ENCODE measurements around the gene ADORA1.

The ADORA1 gene

DNA sequence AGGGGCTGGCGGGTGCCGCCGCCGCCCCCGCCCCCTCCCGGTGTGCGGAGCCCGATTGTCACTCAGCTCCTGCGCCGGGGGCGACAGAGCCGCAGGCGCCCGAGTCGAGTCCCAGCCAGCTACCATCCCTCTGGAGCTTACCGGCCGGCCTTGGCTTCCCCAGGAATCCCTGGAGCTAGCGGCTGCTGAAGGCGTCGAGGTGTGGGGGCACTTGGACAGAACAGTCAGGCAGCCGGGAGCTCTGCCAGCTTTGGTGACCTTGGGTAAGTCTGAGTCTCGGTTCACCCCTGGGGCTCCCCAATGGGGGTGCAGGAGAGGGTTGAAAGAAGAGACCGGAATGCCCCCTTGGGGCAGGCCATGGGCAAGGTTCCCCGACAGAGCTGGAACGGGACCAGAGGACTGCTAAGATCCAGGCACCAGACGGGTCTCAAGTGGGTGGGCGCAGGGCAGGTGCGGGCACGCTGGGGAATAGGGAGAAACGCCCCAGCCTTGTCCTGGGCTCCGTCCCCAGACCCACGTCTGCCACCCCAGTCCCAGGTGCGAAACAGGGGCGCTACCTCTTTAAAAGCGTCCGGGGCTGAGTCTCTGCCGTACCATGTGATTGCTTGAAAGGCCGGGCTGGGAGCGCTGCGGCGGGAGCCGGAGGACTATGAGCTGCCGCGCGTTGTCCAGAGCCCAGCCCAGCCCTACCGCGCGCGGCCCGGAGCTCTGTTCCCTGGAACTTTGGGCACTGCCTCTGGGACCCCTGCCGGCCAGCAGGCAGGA, at the start of gene ADORA1:
Gene ADORA1 (plus strand): TSS at position 61 of the 765 bp plus-strand sequence. CDS start 1,116 bp downstream, outside the sequence.
- no peak for DNase-seq

DNA sequence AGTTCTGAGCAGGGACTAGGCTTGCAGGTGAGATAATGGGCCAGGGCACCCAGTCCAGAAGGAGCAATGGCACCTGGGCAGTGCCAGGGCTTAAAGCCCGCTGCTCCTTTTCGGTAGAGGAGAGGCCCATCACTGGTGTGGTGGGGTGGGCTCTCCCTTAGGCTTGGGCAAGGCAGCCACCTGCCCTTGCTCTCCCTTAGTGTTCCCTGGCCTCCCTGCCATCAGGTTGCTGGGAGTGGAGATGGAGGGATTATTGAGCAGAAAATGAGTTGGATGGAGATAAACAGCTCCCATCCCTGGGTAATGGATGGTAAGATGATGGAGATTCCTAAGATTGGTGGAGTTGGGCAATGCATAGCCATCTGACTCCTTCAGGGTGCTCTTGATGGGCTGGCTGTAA, 49.6 kb upstream of the ADORA1 start:
- DNase-seq = no peak

DNA sequence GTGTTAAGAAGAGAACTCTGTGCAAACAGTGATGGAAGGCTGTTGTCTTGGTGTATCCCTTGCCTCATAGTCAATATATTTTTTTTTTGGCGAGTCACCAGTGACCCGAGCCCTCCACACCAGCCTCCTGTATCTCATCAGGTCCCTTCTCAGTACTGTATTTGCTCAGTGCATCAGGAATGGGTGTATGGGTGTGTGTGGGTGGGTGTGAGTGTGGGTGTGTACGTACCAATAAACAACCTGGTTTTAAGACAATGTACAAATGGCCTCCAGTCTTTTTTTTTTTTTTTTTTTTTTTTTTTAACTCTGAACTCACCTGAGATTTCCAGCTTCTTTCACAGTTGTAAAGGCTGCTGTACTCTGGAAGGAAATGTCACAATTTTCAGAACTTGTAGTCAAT, 49.0 kb upstream of the ADORA1 start:
- no peak for DNase-seq

DNA sequence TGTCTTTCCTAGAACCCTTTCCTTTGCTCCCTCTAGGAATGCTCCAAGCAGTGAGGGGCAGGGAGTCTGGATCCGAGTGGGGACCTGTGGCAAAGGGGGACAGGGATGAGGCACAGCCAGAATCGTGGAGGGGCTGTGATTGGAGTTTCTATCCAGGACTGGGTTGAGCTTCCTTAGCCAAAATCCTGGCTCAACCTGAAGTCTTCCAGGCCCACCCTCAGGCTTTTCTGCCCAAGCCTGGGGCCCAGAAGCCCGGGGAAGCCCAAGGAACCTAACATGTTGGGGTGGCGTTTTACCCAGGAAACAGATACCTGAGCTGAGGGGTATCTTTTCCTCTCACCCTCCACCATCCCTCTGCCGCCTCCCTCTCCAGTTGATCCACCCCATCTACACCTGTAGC, 47.1 kb upstream of the ADORA1 start:
- DNase-seq = no peak

GRCh38 chr1:203081465-203082230, 45.9 kb upstream of the ADORA1 start:
- no peak for DNase-seq

GRCh38 chr1:203082231-203082505, 45.4 kb upstream of the ADORA1 start:
- DNase-seq = no peak

DNA sequence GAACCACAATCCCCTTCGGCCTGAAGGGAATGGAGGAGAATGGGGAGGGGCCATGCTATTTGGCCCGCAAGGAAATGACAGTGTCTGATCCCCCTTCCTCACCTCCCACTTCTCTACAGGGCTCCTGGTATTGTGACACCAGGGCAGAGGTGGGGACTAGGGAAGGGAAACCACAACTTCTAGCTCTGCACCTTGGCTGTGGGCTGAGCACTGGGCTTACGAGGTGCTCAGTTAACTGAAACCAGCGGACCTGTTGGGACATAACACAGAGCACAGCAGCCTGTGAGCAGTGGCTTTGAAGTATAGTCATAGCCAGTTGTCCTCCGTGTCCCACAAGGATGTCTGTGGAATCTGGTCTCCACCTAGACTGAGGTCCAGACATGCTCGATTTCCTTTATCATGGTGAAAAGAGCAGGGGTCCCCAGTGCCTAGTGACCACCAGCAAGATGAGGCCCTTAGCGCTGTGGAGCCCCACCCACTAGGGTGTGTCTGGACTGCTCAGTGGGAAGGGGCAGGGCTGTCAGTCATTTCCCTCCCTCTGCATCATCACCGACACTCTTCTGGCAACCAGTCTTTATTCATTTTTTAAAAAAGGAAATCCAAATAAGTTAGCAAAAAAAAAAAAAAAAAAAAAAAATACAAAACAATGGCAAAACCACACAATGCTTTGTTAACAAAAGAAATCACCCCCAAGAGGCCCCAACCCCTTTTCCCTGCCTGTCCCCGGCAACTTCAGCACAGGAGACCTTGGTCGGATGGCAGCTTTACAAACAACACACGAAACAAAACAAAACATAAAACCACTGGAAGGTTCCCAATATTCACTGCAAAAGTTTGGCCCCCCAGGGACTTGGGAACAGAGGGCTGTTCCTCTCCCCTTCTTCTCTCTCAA, 44.7 kb upstream of the ADORA1 start:
- no peak for DNase-seq

DNA sequence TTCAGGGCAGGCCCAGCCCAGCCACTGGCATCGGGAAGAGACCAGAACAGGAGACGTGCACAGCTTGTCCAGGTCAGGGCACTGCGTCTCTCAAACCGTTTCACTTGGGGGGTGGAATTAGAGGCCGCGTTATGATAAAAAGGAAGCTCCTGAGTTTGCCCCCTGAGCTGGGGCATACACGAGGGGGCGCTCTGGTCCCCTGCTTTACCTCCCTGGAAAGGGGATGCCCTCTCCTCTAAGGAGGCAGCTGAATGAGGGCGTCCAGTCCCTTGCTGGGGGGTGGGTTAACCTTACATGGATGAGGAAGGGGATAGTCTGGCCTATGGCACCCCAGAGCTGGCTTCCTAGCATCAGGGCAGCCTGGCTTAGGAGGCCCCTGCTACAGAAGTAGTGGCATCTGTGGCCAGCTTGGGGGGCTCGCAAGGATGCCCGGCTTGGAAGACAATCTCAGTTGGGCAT, 44.0 kb upstream of the ADORA1 start:
- no peak for DNase-seq

- DNase-seq = no peak
Measured at GRCh38 chr1:203084588-203085527, 42.7 kb upstream of the ADORA1 start.

DNA sequence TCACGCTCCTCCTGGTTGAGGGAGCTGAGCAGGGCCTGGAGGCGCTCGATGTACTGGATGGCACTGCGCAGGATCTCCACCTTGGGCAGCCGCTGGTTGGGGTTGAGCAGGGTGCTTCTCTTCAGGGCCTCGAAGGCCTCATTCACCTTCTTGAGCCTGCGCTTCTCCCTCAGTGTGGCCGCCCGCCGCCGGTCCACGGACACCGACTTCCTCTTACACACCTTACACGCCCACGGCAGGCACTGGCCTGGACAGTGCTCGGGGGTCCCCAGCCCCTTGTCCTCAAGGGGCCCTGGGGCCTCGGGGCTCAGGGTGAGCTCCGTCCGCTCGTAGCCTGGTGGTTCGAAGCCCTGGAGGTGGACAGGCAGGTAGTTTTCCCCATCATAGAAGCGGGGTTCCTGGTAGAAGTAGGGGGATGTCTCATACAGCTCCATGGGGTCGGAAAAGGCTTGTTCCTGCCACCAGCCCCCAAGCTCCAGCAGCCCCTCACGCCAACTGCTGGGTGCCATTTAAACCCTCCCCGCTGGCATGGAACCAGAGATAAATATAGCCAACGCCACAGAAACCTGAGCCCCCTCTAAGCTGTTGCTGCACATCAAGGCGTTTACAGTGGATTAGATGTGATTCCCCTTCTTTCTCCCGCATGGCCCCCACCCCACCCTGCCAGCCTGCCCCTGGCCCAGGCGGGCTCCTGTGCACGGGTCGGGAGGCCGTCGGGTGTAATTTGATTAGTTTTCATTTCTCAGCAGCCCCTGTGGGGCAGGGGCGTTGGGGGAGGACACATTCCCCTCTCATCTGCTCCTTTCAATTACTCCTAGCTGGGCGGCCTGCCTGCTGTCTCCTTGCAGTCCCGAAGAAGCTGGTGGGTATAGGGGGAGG, 41.8 kb upstream of the ADORA1 start, which contains the start of gene MYOG:
Gene MYOG (minus strand): TSS at position 485 of the 879 bp plus-strand sequence. CDS start 51 bp downstream, at position 434.
- no peak for DNase-seq

- DNase-seq = no peak
Measured at GRCh38 chr1:203086992-203087763, 40.3 kb upstream of the ADORA1 start.

DNA sequence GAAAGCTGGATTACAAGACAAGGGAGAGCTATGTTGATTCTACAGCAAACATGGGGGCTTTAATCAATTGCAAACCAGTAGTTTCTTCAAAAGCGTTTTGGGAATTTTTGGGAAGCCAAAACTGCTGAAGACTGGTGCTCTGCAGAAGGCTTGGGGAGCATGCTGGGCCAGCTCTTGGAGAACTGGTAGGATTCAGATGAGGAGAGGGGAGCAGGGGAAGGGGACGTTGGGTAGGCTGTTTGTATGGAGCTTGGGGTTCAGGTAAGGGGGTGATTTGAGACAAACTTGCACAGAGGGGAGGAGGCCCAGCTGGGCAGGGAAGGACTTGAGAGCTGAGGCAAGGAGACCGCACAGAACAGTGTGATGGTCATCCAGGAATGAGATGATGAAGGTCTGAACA, 39.1 kb upstream of the ADORA1 start:
- no peak for DNase-seq

GRCh38 chr1:203089001-203089650, 38.4 kb upstream of the ADORA1 start:
- DNase-seq = no peak

DNA sequence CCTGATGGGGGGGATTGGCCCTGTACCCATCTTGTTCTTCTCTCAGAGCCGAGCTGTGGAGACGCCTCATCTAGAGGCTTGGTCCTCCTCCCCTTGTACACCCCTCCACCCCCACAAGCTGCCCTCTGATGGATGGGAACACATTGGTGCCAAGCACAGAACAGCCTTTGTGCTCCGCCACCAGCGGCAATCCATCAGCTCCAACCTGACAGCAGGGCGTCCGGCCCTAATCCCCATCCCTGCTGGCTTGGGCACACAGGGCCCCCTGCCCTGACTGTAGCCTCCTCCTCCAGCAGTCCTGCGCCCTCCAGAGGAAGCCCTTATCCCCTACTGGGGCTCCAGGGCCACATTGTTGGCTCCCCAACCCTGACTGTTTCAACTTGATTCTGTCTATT, 37.9 kb upstream of the ADORA1 start:
- no peak for DNase-seq

GRCh38 chr1:203090421-203091198, 36.9 kb upstream of the ADORA1 start:
- no peak for DNase-seq

- DNase-seq = no peak
Measured at GRCh38 chr1:203091199-203091477, 36.4 kb upstream of the ADORA1 start.

DNA sequence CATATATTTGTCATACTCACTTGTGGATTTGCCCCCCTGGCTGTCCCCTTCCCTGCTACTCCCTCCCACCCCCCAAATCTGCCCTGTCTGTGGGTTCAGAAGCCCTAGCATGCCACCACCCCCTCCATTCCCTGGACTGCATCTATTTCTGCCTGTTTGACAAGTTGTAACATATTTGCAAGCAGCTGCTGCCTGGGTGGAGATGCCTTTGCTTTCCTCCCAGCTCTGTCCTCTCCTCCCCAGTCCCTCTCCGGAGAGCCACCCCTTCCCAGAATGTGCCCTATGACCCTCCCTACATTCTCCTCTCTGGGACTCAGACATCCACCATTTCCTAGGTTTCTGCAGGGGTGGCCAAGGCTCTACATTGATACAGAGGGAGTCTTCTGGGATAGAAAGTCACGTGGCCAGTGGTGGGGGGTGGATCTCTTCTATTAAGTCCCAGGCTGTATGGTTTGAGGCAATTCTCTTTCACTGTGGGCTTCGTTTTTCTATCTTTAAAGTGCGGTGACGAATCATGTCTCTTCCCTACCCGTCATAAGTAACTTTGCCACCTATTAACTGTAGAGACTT, 35.7 kb upstream of the ADORA1 start:
- no peak for DNase-seq

DNA sequence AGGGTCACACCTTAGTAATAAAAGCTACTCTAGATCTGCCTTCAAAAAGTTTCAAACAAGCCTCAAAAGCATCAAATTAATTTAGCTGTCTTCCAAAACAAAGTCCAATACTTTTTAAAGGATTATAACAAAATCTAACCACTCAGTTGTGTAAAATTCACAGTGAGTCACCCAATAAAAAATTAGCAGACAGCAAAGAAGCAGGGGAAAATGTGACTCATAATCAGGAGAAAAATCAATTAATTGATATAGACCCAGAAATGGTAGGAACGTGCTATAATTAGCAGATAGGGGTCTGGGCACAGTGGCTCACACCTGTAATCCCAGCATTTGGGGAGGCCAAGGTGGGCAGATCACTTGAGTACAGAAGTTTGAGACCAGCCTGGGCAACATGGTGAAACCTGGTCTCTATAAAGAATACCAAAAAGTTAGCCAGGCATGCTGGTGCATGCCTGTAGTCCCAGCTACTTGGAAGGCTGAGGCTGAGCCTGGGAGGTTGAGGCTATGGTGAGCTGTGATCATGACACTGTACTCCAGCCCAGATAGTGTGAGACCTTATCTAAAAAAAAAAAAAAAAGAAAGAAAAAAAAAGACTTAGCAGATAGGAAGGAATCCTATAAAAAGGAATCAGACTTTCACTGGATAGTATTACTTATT, 33.6 kb upstream of the ADORA1 start:
- DNase-seq = no peak

All from NCI-H774 (cell line).